ENCODE data around the gene PAAF1. TPM values are rescaled to one million over a fixed set of nuclear protein-coding genes. Genes with fewer than 3 reads are reported as not detected.

Gene PAAF1
- total RNA-seq, 3 donors from 2014 or later: 13.8 to 19.7 (median 14.8) TPM

- ATAC-seq (no peak), DNase-seq (no peak)
- H3K4me3 ChIP-seq: no peak overlapping the region
These were observed 62.3 kb downstream of the PAAF1 start for GRCh38 chr11:73939096-73939495.

GRCh38 chr11:73940801-73941570, 64.2 kb downstream of the PAAF1 start:
- peaks cover 12% of the 10 kb centered on the region for H3K9me3 ChIP-seq
- ATAC-seq: no peak
- no peak for DNase-seq
- peaks cover 3% of the 10 kb centered on the region for H3K4me1 ChIP-seq (ENCODE audit: low read depth)
- H3K4me3 ChIP-seq: no peak overlapping the region
- intact Hi-C loops (cut with DNase I, micrococcal nuclease): no loop called here
- no peak for TF ChIP-seq CTCF (IDR thresholded peaks at IDR 0.05)
- H3K36me3 ChIP-seq (ENCODE audit: low read depth): no peaks in the 10 kb centered on the region

More at GRCh38 chr11:73939096-73939495, 62.3 kb downstream of the PAAF1 start:
- no peak for TF ChIP-seq CTCF (IDR thresholded peaks at IDR 0.05)
- intact Hi-C loops (cut with DNase I, micrococcal nuclease): no loop called here
- Histone ChIP-seq H3K9me3 (peaks cover 12% of the 10 kb centered on the region), H3K4me1 (ENCODE audit: low read depth) (no peaks in the 10 kb centered on the region), H3K36me3 (ENCODE audit: low read depth) (no peaks in the 10 kb centered on the region)

- DNase-seq (no peak), ATAC-seq (no peak)
- TF ChIP-seq CTCF (IDR thresholded peaks at IDR 0.05): no peak
- Histone ChIP-seq H3K9me3 (peaks cover 12% of the 10 kb centered on the region), H3K36me3 (ENCODE audit: low read depth) (no peaks in the 10 kb centered on the region), H3K4me1 (ENCODE audit: low read depth) (peaks cover 3% of the 10 kb centered on the region), H3K4me3 (no peak overlapping the region)
- intact Hi-C loops (cut with DNase I, micrococcal nuclease): no loop called here
These were observed 65.2 kb downstream of the PAAF1 start for GRCh38 chr11:73942010-73942409.

- peaks cover 3% of the 10 kb centered on the region for H3K4me1 ChIP-seq (ENCODE audit: low read depth)
- no peaks in the 10 kb centered on the region for H3K36me3 ChIP-seq (ENCODE audit: low read depth)
- no peak for DNase-seq
- TF ChIP-seq CTCF (IDR thresholded peaks at IDR 0.05): no peak
- H3K9me3 ChIP-seq: peaks cover 9% of the 10 kb centered on the region
- no peak overlapping the region for H3K4me3 ChIP-seq
- intact Hi-C loops (cut with DNase I, micrococcal nuclease): no loop called here
- no peak for ATAC-seq
These were observed 67.3 kb downstream of the PAAF1 start for GRCh38 chr11:73944085-73944484.

- peaks cover 7% of the 10 kb centered on the region for H3K9me3 ChIP-seq
- ATAC-seq (no peak), DNase-seq (no peak)
- no peak overlapping the region for H3K4me3 ChIP-seq
- TF ChIP-seq CTCF (IDR thresholded peaks at IDR 0.05): no peak
- H3K4me1 ChIP-seq (ENCODE audit: low read depth): peaks cover 3% of the 10 kb centered on the region
- H3K36me3 ChIP-seq (ENCODE audit: low read depth): no peaks in the 10 kb centered on the region
- intact Hi-C loops (cut with DNase I, micrococcal nuclease): no loop called here
These were observed 68.1 kb downstream of the PAAF1 start for GRCh38 chr11:73944901-73945300.
